H9 (cell line): ENCODE results near the gene PCA3. TPM values are rescaled to one million over a fixed set of nuclear protein-coding genes. Genes with fewer than 3 reads are reported as not detected.
"Not testable (repeated sequence)": the region's sequence is repeated elsewhere in the genome, so short reads cannot be mapped to it uniquely, and the experiment has no call there.

Experiments used
- DNase-seq: peaks from one replicate; pipeline ENCODE4 v3.0.0-alpha.2; 2017
- H2AFZ ChIP-seq: one replicate; pipeline ENCODE4 v1.6.1; 2013; ENCODE audit warnings: mild to moderate bottlenecking, low read length, control low read depth, moderate library complexity
- H2AK5ac ChIP-seq: 2 replicates; pipeline ENCODE4 v1.6.1; 2013; ENCODE audit warnings: low read length, control low read depth, mixed read lengths; ENCODE audit not compliant: insufficient read length
- H2BK120ac ChIP-seq: one replicate; pipeline ENCODE4 v1.6.1; 2013; ENCODE audit warnings: low read depth, mild to moderate bottlenecking, low read length, control low read depth, inconsistent platforms; ENCODE audit not compliant: poor library complexity, severe bottlenecking
- H2BK12ac ChIP-seq: 2 replicates; pipeline ENCODE4 v1.6.1; 2013; ENCODE audit warnings: low read length, control low read depth, mixed read lengths, low read depth; ENCODE audit not compliant: insufficient read length
- H2BK15ac ChIP-seq: 2 replicates; pipeline ENCODE4 v1.6.1; 2013; ENCODE audit warnings: low read depth, low read length, control low read depth
- H2BK20ac ChIP-seq: one replicate; pipeline ENCODE4 v1.6.1; 2013; ENCODE audit warnings: low read depth, mild to moderate bottlenecking, low read length, control low read depth, inconsistent platforms; ENCODE audit not compliant: poor library complexity, severe bottlenecking
- H2BK5ac ChIP-seq: 2 replicates; pipeline ENCODE4 v1.6.1; 2013; ENCODE audit warnings: low read length, control low read depth, mixed read lengths; ENCODE audit not compliant: insufficient read length
- H3K14ac ChIP-seq: 2 replicates; pipeline ENCODE4 v1.6.1; 2013; ENCODE audit warnings: low read length, control low read depth; ENCODE audit not compliant: insufficient read depth
- H3K18ac ChIP-seq: 2 replicates; pipeline ENCODE4 v1.6.1; 2013; ENCODE audit warnings: low read depth, mild to moderate bottlenecking, mixed read lengths, low read length, control low read depth; ENCODE audit not compliant: insufficient read length
- H3K23ac ChIP-seq: 2 replicates; pipeline ENCODE4 v1.6.1; 2013; ENCODE audit warnings: low read length, control low read depth, mixed read lengths, low read depth; ENCODE audit not compliant: insufficient read length
- H3K23me2 ChIP-seq: 2 replicates; pipeline ENCODE4 v1.6.1; 2013; ENCODE audit warnings: low read depth, mild to moderate bottlenecking, mixed read lengths, low read length, control low read depth; ENCODE audit not compliant: insufficient read length, poor library complexity, severe bottlenecking
- H3K27ac ChIP-seq: 2 replicates; pipeline ENCODE4 v1.5.1; 2013; ENCODE audit warnings: low read length, control low read depth, mixed read lengths, low read depth; ENCODE audit not compliant: insufficient read length
- H3K27me3 ChIP-seq: 2 replicates; pipeline ENCODE4 v1.6.1; 2013; ENCODE audit warnings: low read length, control low read depth, inconsistent platforms; ENCODE audit not compliant: insufficient read depth
- H3K4ac ChIP-seq: 2 replicates; pipeline ENCODE4 v1.6.1; 2013; ENCODE audit warnings: low read depth, mild to moderate bottlenecking, control low read depth, inconsistent platforms, low read length, moderate library complexity
- H3K4me1 ChIP-seq: 2 replicates; pipeline ENCODE4 v1.6.1; 2013; ENCODE audit warnings: low read length, control low read depth, inconsistent platforms; ENCODE audit not compliant: insufficient read depth
- H3K4me2 ChIP-seq: 2 replicates; pipeline ENCODE4 v1.6.1; 2013; ENCODE audit warnings: low read length, control low read depth, mixed read lengths; ENCODE audit not compliant: insufficient read length, insufficient read depth
- H3K56ac ChIP-seq: 2 replicates; pipeline ENCODE4 v1.6.1; 2013; ENCODE audit warnings: low read depth, mild to moderate bottlenecking, mixed read lengths, low read length, control low read depth; ENCODE audit not compliant: insufficient read length
- H3K79me1 ChIP-seq: 2 replicates; pipeline ENCODE4 v1.6.1; 2013; ENCODE audit warnings: low read depth, mild to moderate bottlenecking, moderate library complexity, low read length, control low read depth, inconsistent platforms; ENCODE audit not compliant: insufficient read depth, poor library complexity, severe bottlenecking
- H3K79me2 ChIP-seq: 2 replicates; pipeline ENCODE4 v1.6.1; 2013; ENCODE audit warnings: low read length, control low read depth, inconsistent platforms; ENCODE audit not compliant: insufficient read depth
- H3K9ac ChIP-seq: 2 replicates; pipeline ENCODE4 v1.6.1; 2013; ENCODE audit warnings: low read length, control low read depth, mixed read lengths; ENCODE audit not compliant: insufficient read length; ENCODE audit errors: extremely low read depth
- H3K9me3 ChIP-seq: one replicate; pipeline ENCODE4 v1.6.1; 2013; ENCODE audit warnings: low read depth, low read length, inconsistent platforms; ENCODE audit not compliant: control insufficient read depth
- H3T11ph ChIP-seq: one replicate; pipeline ENCODE4 v1.6.1; 2013; ENCODE audit warnings: mild to moderate bottlenecking, low read length, control low read depth, inconsistent platforms
- H4K20me1 ChIP-seq: one replicate; pipeline ENCODE4 v1.6.1; 2013; ENCODE audit not compliant: control insufficient read depth, insufficient read length, insufficient read depth
- H4K5ac ChIP-seq: 2 replicates; pipeline ENCODE4 v1.6.1; 2013; ENCODE audit warnings: low read depth, mild to moderate bottlenecking, mixed read lengths, low read length, control low read depth; ENCODE audit not compliant: insufficient read length
- H4K8ac ChIP-seq: replicated peaks from 2 replicates; pipeline ENCODE4 v1.6.1; 2013; ENCODE audit warnings: low read length, control low read depth, mixed read lengths, low read depth; ENCODE audit not compliant: insufficient read length
- H4K91ac ChIP-seq: 2 replicates; pipeline ENCODE4 v1.6.1; 2013; ENCODE audit warnings: low read depth, mild to moderate bottlenecking, moderate library complexity, mixed read lengths, low read length, control low read depth; ENCODE audit not compliant: insufficient read length
- H3K27ac Mint-ChIP-seq, 3 experiments: 2 replicates in 2 of 3; 3 replicates in 1 of 3; pipeline ENCODE4 v1.8.0; 2020 to 2021; ENCODE audit warnings: mixed read lengths in 3 of 3, mild to moderate bottlenecking in 1 of 3, moderate library complexity in 1 of 3
- H3K27me3 Mint-ChIP-seq: 2 replicates; pipeline ENCODE4 v1.8.0; 2021; ENCODE audit warnings: low read depth, mild to moderate bottlenecking, moderate library complexity, mixed read lengths
- H3K36me3 Mint-ChIP-seq, 3 experiments: 2 replicates in 2 of 3; 3 replicates in 1 of 3; pipeline ENCODE4 v1.8.0; 2020 to 2021; ENCODE audit warnings: low read depth in 3 of 3, mixed read lengths in 3 of 3; ENCODE audit not compliant: insufficient read depth in 1 of 3
- H3K4me1 Mint-ChIP-seq, 2 experiments: 2 replicates each; pipeline ENCODE4 v1.8.0; 2020; ENCODE audit warnings: mixed read lengths in 2 of 2
- H3K4me3 Mint-ChIP-seq, 2 experiments: 2 replicates in 1 of 2; 3 replicates in 1 of 2; pipeline ENCODE4 v1.8.0; 2020 to 2021; ENCODE audit warnings: mild to moderate bottlenecking in 2 of 2, mixed read lengths in 2 of 2, moderate library complexity in 1 of 2
- H3K9me3 Mint-ChIP-seq, 2 experiments: 2 replicates in 1 of 2; 3 replicates in 1 of 2; pipeline ENCODE4 v1.8.0; 2020; ENCODE audit warnings: mild to moderate bottlenecking in 2 of 2, mixed read lengths in 2 of 2, moderate library complexity in 1 of 2
- CTCF ChIP-seq: fragments of 200-600 bp; sonication (generic); conservative IDR thresholded peaks from 3 replicates; pipeline ENCODE4 v1.8.0; 2021; ENCODE audit warnings: antibody characterized with exemption, mild to moderate bottlenecking
- WGBS: extraction: QIAGEN DNeasy Blood & Tissue Kit; methylation state at CpG from one replicate; pipeline ENCODE4 v1.1.7; 2013; ENCODE audit warnings: missing lambda C conversion rate, low lambda C conversion rate, mixed read lengths; ENCODE audit not compliant: insufficient read length; ENCODE audit errors: extremely low coverage; 5-methylcytosine and 5-hydroxymethylcytosine counted together
- total RNA-seq: library from RNA; stranded (reverse); gene quantifications from 2 replicates; pipeline ENCODE4 v1.2.1, GENCODE V29; 2021

PCA3 gene
- total RNA-seq, 1 experiment from 2014 or later, result not detected

- no peaks in the 10 kb centered on the region; the same call in 1 of the 2 replicates for H3K4me1 ChIP-seq
- no peak overlapping the region for H2BK20ac ChIP-seq
- Mint-ChIP-seq H3K4me3 (no peak overlapping the region), H3K4me1 (peaks cover 5 to 7% of the 10 kb centered on the region in 2 experiments; a peak in 3 of 4 replicates), H3K36me3 (peaks cover 0 to 4% (median 0%) of the 10 kb centered on the region in 3 experiments; a peak in 1 of 7 replicates), H3K27me3 (peaks cover 3% of the 10 kb centered on the region; the same call in 1 of the 2 replicates), H3K9me3 (peaks cover 0 to 6% of the 10 kb centered on the region in 2 experiments; a peak in 2 of 5 replicates), H3K27ac (no peak overlapping the region)
- H3K4ac ChIP-seq, result no peak overlapping the region
- no CpG with 5 or more reads among the region's 5 CpGs for WGBS
- H2AFZ ChIP-seq, result no peak overlapping the region
- H2BK12ac ChIP-seq, result no peak overlapping the region
- H4K8ac ChIP-seq, result no peak overlapping the region
- no peak overlapping the region for H3K14ac ChIP-seq
- no peak overlapping the region for H2AK5ac ChIP-seq
- no peaks in the 10 kb centered on the region for H3K79me1 ChIP-seq
- H4K91ac ChIP-seq, result no peak overlapping the region
- H2BK15ac ChIP-seq, result no peak overlapping the region
- no peak overlapping the region for H3K18ac ChIP-seq
- H2BK5ac ChIP-seq, result no peak overlapping the region
- no peaks in the 10 kb centered on the region for H3K23me2 ChIP-seq
- no peak overlapping the region for H3K27ac ChIP-seq
- H4K5ac ChIP-seq, result no peak overlapping the region
- no peaks in the 10 kb centered on the region for H3K79me2 ChIP-seq
- H2BK120ac ChIP-seq, result no peak overlapping the region
- H3K9me3 ChIP-seq, result no peaks in the 10 kb centered on the region
- no peak overlapping the region for H3T11ph ChIP-seq
- H3K23ac ChIP-seq, result no peak overlapping the region
- H3K27me3 ChIP-seq, result no peaks in the 10 kb centered on the region
- no peak overlapping the region for H3K9ac ChIP-seq
- no peaks in the 10 kb centered on the region for H4K20me1 ChIP-seq
- H3K4me2 ChIP-seq, result no peak overlapping the region
- no peak for TF ChIP-seq CTCF
- no peak for DNase-seq
- H3K56ac ChIP-seq, result no peak overlapping the region
These were observed 22.7 kb upstream of the PCA3 start for GRCh38 chr9:76741524-76741923.

- DNase-seq, H4K5ac ChIP-seq, H3K79me2 ChIP-seq, H3K36me3 Mint-ChIP-seq, H3K56ac ChIP-seq, H3K4me1 Mint-ChIP-seq, H3K79me1 ChIP-seq, H4K8ac ChIP-seq, H2BK120ac ChIP-seq, H3K9me3 Mint-ChIP-seq, H3K9me3 ChIP-seq, H3K9ac ChIP-seq, H3T11ph ChIP-seq, H3K4me2 ChIP-seq, H3K4me1 ChIP-seq, H4K91ac ChIP-seq, H2BK5ac ChIP-seq, H3K4ac ChIP-seq, H2AK5ac ChIP-seq, H2BK12ac ChIP-seq, H2AFZ ChIP-seq, H2BK15ac ChIP-seq, H3K14ac ChIP-seq, H4K20me1 ChIP-seq, H3K27ac Mint-ChIP-seq, H3K27me3 Mint-ChIP-seq, H3K23ac ChIP-seq, H3K23me2 ChIP-seq, H3K18ac ChIP-seq, H2BK20ac ChIP-seq, H3K27ac ChIP-seq, H3K4me3 Mint-ChIP-seq, H3K27me3 ChIP-seq: not testable (repeated sequence)
- no CpG with 5 or more reads among the region's 4 CpGs for WGBS
These were observed 21.3 kb upstream of the PCA3 start for GRCh38 chr9:76742890-76743289.
